AML-193 (cell line): ENCODE data around the gene INPP4B.
"Not testable (repeated sequence)": the region's sequence is repeated elsewhere in the genome, so short reads cannot be mapped to it uniquely, and the experiment has no call there.

Experiments
- DNase-seq, 2 experiments: peaks; one replicate each; lab custom pipeline; 2025; lab: John Stamatoyannopoulos, UW

INPP4B gene

GRCh38 chr4:142540483-142540804 lies 305.7 kb downstream of the INPP4B start:
- no peak for DNase-seq

GRCh38 chr4:142539796-142540482 lies 306.2 kb downstream of the INPP4B start:
- DNase-seq = peak; percentile 1 to 5

- DNase-seq = no peak
Measured at GRCh38 chr4:142535009-142535408, 311.1 kb downstream of the INPP4B start.

- no peak for DNase-seq
Measured at GRCh38 chr4:142532054-142532453, 314.0 kb downstream of the INPP4B start.

GRCh38 chr4:142530728-142531127 lies 315.4 kb downstream of the INPP4B start:
- DNase-seq = no peak

- peak in 1 of 2 experiments; percentile 18 for DNase-seq
Measured at GRCh38 chr4:142528433-142528832, 317.7 kb downstream of the INPP4B start.

- DNase-seq = no peak
Measured at GRCh38 chr4:142523111-142523510, 323.0 kb downstream of the INPP4B start.

- DNase-seq = no peak
Measured at GRCh38 chr4:142519342-142519741, 326.8 kb downstream of the INPP4B start.

GRCh38 chr4:142516686-142517526 lies 329.2 kb downstream of the INPP4B start:
- DNase-seq = no peak

GRCh38 chr4:142512161-142512560 lies 333.9 kb downstream of the INPP4B start:
- no peak for DNase-seq

GRCh38 chr4:142509881-142510280 lies 336.2 kb downstream of the INPP4B start:
- DNase-seq = no peak

GRCh38 chr4:142509381-142509780 lies 336.7 kb downstream of the INPP4B start:
- DNase-seq = not testable (repeated sequence)

GRCh38 chr4:142500966-142501365 lies 345.1 kb downstream of the INPP4B start:
- DNase-seq = no peak

- no peak for DNase-seq
Measured at GRCh38 chr4:142497606-142498005, 348.5 kb downstream of the INPP4B start.

GRCh38 chr4:142493255-142494110 lies 352.6 kb downstream of the INPP4B start:
- no peak for DNase-seq

GRCh38 chr4:142485452-142485851 lies 360.6 kb downstream of the INPP4B start:
- peak; percentile 94 to 96 for DNase-seq

GRCh38 chr4:142480244-142480643 lies 365.9 kb downstream of the INPP4B start:
- no peak for DNase-seq

- no peak for DNase-seq
Measured at GRCh38 chr4:142475663-142476062, 370.4 kb downstream of the INPP4B start.

- DNase-seq = no peak
Measured at GRCh38 chr4:142474398-142475087, 371.6 kb downstream of the INPP4B start.

GRCh38 chr4:142473960-142474338 lies 372.2 kb downstream of the INPP4B start:
- no peak for DNase-seq

- no peak for DNase-seq
Measured at GRCh38 chr4:142473218-142473959, 372.7 kb downstream of the INPP4B start.
